HG03457 (cell line): ENCODE measurements around the gene PLA2G4D.

Source experiments
- ATAC-seq: cut with Tn5 transposase; IDR thresholded peaks from one replicate; pipeline ENCODE4 v1.9.1; 2021; ENCODE audit warnings: moderate number of reproducible peaks; ENCODE audit not compliant: unreplicated experiment

The PLA2G4D gene

DNA sequence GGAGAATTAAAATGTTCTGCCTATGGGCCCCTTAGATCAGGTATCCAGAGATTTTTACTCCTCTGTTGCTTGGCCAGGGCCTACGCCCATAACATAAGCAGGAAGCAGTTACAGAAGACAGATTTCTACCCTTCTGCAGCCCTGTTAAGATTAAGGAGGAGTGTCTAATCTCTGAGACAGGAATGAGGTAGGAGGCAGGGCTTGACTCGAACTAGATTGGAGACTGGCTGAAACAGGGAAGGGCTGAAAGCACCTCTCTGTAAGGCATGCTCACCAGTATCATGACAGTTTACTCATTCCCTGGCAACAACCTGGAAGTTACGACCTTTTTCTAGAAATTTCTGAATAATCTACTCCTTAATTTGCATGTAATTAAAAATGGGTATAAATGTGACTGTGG lies 16.7 kb downstream of the PLA2G4D start:
- no peak for ATAC-seq

GRCh38 chr15:42073418-42073817 lies 20.9 kb downstream of the PLA2G4D start:
- ATAC-seq, result no peak

DNA sequence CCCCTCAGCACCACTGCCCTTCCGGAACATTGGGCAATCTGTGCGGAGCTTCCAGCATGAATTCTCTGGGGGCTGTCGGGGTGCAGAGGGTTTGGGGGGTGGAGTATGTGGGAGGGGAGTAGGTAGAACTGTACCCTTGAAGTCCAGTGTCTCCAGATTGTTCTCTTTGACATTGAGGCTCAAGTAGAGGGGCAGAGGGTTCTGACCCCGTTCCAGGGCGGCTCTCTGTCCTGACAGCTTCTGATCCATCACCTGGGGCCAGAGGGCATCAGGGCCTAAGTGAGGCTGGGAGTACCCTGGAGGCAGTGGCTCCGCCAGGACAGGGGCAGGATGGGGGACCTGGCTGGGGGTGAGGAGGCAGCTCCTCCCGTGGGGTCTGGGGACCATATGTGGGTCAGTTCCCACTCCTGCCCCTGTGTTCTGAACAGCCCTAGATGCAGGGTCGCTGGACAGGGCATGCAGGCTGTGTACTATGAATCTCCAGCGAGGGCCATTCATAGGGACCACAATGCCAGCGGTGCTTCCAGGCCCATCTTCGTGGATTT lies 22.1 kb downstream of the PLA2G4D start:
- no peak for ATAC-seq

DNA sequence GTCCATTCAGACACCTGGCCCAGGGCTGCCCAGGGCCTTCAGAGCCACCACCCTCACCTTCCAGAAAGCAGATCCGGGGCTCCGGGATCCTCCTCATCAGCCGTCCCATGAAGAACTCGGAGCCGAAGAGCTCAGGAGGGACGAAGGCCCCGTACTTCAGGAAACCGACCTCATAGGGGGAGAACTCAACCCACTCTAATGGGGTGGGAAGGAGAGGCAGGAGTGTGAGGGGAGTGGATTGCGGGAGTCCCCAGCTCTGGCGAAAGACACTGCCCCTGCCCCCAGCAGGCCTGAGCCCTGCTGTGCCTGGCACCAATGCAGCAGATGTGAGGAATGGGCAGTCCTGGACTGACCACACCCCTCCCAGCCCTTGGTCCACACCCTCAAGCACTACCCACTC lies 22.6 kb downstream of the PLA2G4D start:
- no peak for ATAC-seq

GRCh38 chr15:42070976-42071350 lies 23.4 kb downstream of the PLA2G4D start:
- no peak for ATAC-seq

DNA sequence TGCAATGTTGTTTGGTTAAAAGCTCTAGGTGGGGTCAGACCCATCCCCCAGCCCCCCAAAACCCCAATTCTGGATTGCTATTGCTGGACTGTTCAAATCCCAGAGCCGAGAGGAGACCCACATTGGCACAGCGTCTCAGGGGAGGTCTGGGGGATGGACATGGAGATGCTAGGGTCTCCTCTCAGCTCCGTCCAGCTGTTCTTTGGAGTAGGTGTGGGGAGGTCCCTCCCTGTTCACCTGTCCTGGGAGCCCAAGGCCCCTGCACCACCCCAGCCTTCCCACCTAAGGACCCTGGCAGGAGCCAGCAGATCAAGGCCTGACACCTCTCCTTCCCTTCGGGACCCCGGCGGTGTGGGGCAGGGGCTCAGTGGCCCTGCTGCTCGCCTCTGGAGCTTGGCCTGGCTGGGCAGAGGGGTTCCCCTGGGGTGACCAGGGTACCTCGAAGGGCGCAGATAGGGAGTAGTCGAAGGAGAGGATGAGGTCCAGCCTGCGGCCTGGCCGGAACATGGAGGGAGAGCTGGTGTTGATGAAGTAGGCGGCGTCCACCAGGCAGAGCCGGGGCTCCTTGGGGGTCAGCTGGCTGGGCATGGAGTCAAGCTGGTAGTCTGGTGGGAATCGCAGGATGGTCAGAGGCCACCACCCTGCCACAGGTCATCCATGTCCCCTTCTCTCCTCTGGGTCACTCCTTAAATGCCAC lies 23.9 kb downstream of the PLA2G4D start:
- no peak for ATAC-seq

DNA sequence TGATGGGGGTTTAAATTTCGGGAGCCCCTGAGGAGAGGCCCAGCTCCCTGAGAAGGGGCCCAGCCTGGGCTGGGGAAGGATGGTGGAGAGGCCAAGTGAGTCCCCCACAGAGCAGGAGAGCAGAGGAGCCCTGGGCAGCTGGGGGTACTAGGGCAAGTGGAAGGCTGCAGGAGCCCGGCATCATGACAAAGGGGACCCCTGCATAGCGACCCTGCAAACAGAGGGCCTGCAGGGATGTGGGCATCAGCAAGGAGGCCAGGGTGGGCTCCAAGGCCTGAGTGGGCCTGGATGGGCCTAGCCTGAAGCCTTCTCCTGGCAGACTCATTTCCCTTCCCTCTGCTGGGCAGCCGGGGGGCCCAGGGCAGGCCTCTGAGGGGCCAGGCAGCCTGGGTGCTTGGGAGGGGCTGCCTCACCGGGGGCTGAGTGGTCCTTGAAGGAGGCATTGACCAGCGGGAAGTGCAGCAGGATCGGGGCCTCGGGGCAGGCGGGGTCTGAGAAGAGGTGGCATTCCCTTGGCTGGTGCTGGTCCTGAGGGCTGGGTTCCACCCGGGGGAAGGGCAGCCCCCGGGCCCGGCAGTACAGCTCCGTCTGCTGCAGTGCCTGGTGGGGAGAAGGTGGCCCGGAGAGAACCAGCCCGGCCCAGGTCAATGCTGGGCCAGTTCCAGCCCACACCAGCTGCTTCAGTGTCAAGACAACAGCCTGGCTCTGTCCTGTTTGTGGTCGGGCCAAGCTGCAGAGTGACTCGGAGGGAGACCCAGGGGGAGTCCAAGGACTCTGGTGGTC lies 24.7 kb downstream of the PLA2G4D start:
- ATAC-seq, result no peak

- no peak for ATAC-seq
Measured at GRCh38 chr15:42069025-42069424, 25.3 kb downstream of the PLA2G4D start.

- ATAC-seq, result no peak
Measured at GRCh38 chr15:42068601-42069000, 25.8 kb downstream of the PLA2G4D start.

GRCh38 chr15:42066764-42067415 lies 27.5 kb downstream of the PLA2G4D start:
- ATAC-seq, result no peak

DNA sequence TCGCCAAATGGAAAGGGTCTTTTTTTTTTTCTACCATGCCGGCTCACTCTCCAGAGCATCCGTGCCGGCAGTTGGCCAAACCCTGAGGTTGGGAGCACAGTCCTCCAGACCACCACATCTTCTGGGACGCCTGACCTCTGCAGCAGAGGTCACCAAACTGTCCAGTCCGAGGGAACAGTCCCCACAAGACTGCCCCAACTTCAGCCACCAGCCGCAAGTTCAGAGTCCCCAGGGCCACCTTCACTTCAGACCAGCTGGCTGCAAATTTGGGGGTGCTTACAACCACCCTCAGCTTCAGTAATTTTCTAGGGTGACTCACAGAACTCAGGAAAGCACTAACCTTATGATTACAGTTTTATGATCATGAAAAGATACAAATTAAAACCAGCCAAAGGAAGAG lies 28.9 kb downstream of the PLA2G4D start:
- no peak for ATAC-seq

DNA sequence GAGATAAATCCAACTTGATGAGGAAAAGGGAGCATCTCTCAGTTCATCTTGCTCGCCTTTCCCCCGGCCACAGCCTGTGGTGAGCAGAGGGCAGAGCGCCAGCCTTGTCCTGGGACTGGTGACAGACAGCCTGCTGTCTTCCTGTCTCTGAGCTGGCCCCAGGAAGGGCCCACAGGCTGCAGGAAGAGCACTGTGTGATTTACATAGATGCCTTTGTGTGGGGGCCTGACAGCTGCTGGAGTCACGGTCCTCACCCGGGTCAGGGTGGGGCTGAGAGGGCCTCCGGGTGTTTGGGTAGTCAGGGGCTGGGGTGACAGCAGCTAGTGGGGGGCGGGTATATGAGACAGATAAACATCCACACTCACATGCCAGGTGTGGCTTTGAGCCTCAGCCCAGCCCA lies 29.3 kb downstream of the PLA2G4D start:
- ATAC-seq, result no peak

GRCh38 chr15:42064271-42064670 lies 30.1 kb downstream of the PLA2G4D start:
- no peak for ATAC-seq

GRCh38 chr15:42063122-42063848 lies 31.1 kb downstream of the PLA2G4D start:
- no peak for ATAC-seq

- ATAC-seq, result no peak
Measured at GRCh38 chr15:42062284-42062806, 32.0 kb downstream of the PLA2G4D start.

- no peak for ATAC-seq
Measured at GRCh38 chr15:42060797-42061196, 33.6 kb downstream of the PLA2G4D start.

GRCh38 chr15:42060477-42060763 lies 33.9 kb downstream of the PLA2G4D start:
- no peak for ATAC-seq

GRCh38 chr15:42059661-42060476 lies 34.5 kb downstream of the PLA2G4D start:
- ATAC-seq, result no peak

GRCh38 chr15:42058791-42059190 lies 35.6 kb downstream of the PLA2G4D start:
- ATAC-seq, result no peak
